H1 (cell line): ENCODE data around the gene TMSB10. TPM values are rescaled to one million over a fixed set of nuclear protein-coding genes. Genes with fewer than 3 reads are reported as not detected.
"Not testable (repeated sequence)": the region's sequence is repeated elsewhere in the genome, so short reads cannot be mapped to it uniquely, and the experiment has no call there.

Source experiments
- CTCF ChIA-PET: fragments of 300-600 bp; sonication (Branson Sonifier 250); formaldehyde crosslinking; loops from one replicate; lab custom pipeline; 2021; ENCODE audit not compliant: partially characterized antibody; lab: Charles Lee
- POLR2A ChIA-PET: fragments of 300-600 bp; sonication (Branson Sonifier 250); formaldehyde crosslinking; loops from one replicate; lab custom pipeline; 2021; ENCODE audit warnings: inconsistent platforms; ENCODE audit not compliant: partially characterized antibody; lab: Charles Lee
- DNase-seq, 2 experiments: peaks; one replicate each; pipeline versions ENCODE4 v3.0.0 to v3.0.0-alpha.2; 2010 to 2022; ENCODE audit warnings: low spot score in 2 of 2, low read depth in 1 of 2, mixed read lengths in 1 of 2
- FAIRE-seq: peaks from 2 replicates; lab custom pipeline; 2011; peaks lifted over from hg19 to GRCh38; lab: Jason Lieb, UNC
- H2AFZ ChIP-seq: 2 replicates; pipeline ENCODE4 v1.8.1; 2012; ENCODE audit warnings: low read length, inconsistent platforms
- H2AK5ac ChIP-seq: 2 replicates; pipeline ENCODE4 v1.6.1; 2013; ENCODE audit warnings: low read depth, low read length
- H2BK120ac ChIP-seq: replicated peaks from 2 replicates; pipeline ENCODE3; 2013; ENCODE audit warnings: low read depth, low read length, inconsistent platforms
- H2BK12ac ChIP-seq: 2 replicates; pipeline ENCODE4 v1.6.1; 2013; ENCODE audit warnings: low read depth, low read length
- H2BK15ac ChIP-seq: 2 replicates; pipeline ENCODE4 v1.6.1; 2013; ENCODE audit warnings: low read length
- H2BK20ac ChIP-seq: 2 replicates; pipeline ENCODE4 v1.6.1; 2013; ENCODE audit warnings: low read length
- H2BK5ac ChIP-seq: 2 replicates; pipeline ENCODE4 v1.6.1; 2013; ENCODE audit warnings: low read depth, low read length
- H3K14ac ChIP-seq: 2 replicates; pipeline ENCODE4 v1.6.1; 2013; ENCODE audit warnings: inconsistent platforms; ENCODE audit not compliant: insufficient read length
- H3K18ac ChIP-seq: 2 replicates; pipeline ENCODE4 v1.6.1; 2013; ENCODE audit warnings: low read length; ENCODE audit errors: extremely low read depth
- H3K23ac ChIP-seq: 2 replicates; pipeline ENCODE4 v1.6.1; 2013; ENCODE audit warnings: inconsistent platforms; ENCODE audit not compliant: insufficient read length
- H3K23me2 ChIP-seq: 2 replicates; pipeline ENCODE4 v1.6.1; 2013; ENCODE audit warnings: low read depth, low read length
- H3K27ac ChIP-seq: 2 replicates; pipeline ENCODE4 v1.6.1; 2011; ENCODE audit warnings: low read depth, low read length, inconsistent platforms
- H3K27me3 ChIP-seq, 4 experiments: replicated peaks in 1 of 4; 1 replicate in 1 of 4; 2 replicates in 3 of 4; pipeline versions ENCODE4 v1.6.1 to v1.8.1; 2011 to 2013; ENCODE audit warnings: low read length in 3 of 4, mild to moderate bottlenecking in 3 of 4, inconsistent platforms in 2 of 4, mixed read lengths in 2 of 4, moderate library complexity in 1 of 4; ENCODE audit not compliant: control insufficient read depth in 3 of 4, insufficient read depth in 3 of 4; ENCODE audit errors: extremely low read depth in 1 of 4
- H3K36me3 ChIP-seq, 4 experiments: 2 replicates each; pipeline versions ENCODE4 v1.6.1 to v1.8.1; 2011 to 2013; ENCODE audit warnings: mild to moderate bottlenecking in 4 of 4, low read length in 3 of 4, moderate library complexity in 2 of 4, control low read depth in 1 of 4, inconsistent platforms in 1 of 4; ENCODE audit not compliant: insufficient read depth in 4 of 4, control insufficient read depth in 2 of 4
- H3K4ac ChIP-seq: replicated peaks from 2 replicates; pipeline ENCODE3; 2013; ENCODE audit warnings: low read length, low read depth, mixed read lengths, inconsistent platforms; ENCODE audit not compliant: insufficient read length
- H3K4me1 ChIP-seq, 4 experiments: replicated peaks in 1 of 4; 1 replicate in 1 of 4; 2 replicates in 3 of 4; pipeline versions ENCODE4 v1.6.1 to v1.8.1; 2011 to 2013; ENCODE audit warnings: low read length in 3 of 4, inconsistent platforms in 2 of 4, mixed read lengths in 1 of 4; ENCODE audit not compliant: insufficient read depth in 4 of 4, control insufficient read depth in 3 of 4
- H3K4me2 ChIP-seq, 2 experiments: 2 replicates each; pipeline versions ENCODE4 v1.6.1 to v1.8.1; 2011 to 2013; ENCODE audit warnings: low read depth in 2 of 2, low read length in 2 of 2, control low read depth in 1 of 2, inconsistent platforms in 1 of 2, mild to moderate bottlenecking in 1 of 2; ENCODE audit not compliant: insufficient read depth in 1 of 2
- H3K4me3 ChIP-seq, 4 experiments: fragments of 200-600, 300-600 bp in 1 of 4; sonication (generic), shearing (Covaris generic), sonication (Bioruptor Twin) in 1 of 4; 2 replicates each; pipeline versions ENCODE4 v1.5.1 to v1.8.1; 2011 to 2016; ENCODE audit warnings: low read length in 4 of 4, low read depth in 3 of 4, control low read depth in 2 of 4, inconsistent platforms in 2 of 4, mild to moderate bottlenecking in 2 of 4, mixed read lengths in 1 of 4, moderate library complexity in 1 of 4; ENCODE audit not compliant: insufficient read depth in 2 of 4; ENCODE audit errors: extremely low read depth in 1 of 4
- H3K56ac ChIP-seq: replicated peaks from 2 replicates; pipeline ENCODE3; 2013; ENCODE audit warnings: low read depth, mild to moderate bottlenecking, mixed read lengths, low read length, inconsistent platforms; ENCODE audit not compliant: insufficient read length
- H3K79me1 ChIP-seq: 2 replicates; pipeline ENCODE4 v1.6.1; 2013; ENCODE audit warnings: low read depth, low read length, control low read depth
- H3K79me2 ChIP-seq, 2 experiments: 2 replicates each; pipeline versions ENCODE4 v1.6.1 to v1.8.1; 2012 to 2013; ENCODE audit warnings: low read length in 2 of 2, mild to moderate bottlenecking in 2 of 2, inconsistent platforms in 1 of 2; ENCODE audit not compliant: insufficient read depth in 2 of 2, control insufficient read depth in 1 of 2
- H3K9ac ChIP-seq, 4 experiments: replicated peaks in 1 of 4; 1 replicate in 1 of 4; 2 replicates in 3 of 4; pipeline versions ENCODE4 v1.6.1 to v1.8.1; 2011 to 2013; ENCODE audit warnings: low read depth in 3 of 4, low read length in 3 of 4, control low read depth in 2 of 4, mild to moderate bottlenecking in 2 of 4, moderate library complexity in 2 of 4, inconsistent platforms in 1 of 4; ENCODE audit errors: extremely low read depth in 1 of 4
- H3K9me3 ChIP-seq, 2 experiments: 2 replicates each; pipeline versions ENCODE4 v1.6.1 to v1.8.1; 2012 to 2013; ENCODE audit warnings: mild to moderate bottlenecking in 2 of 2, moderate library complexity in 2 of 2, control low read depth in 1 of 2, inconsistent platforms in 1 of 2, low read depth in 1 of 2, low read length in 1 of 2, mixed read lengths in 1 of 2; ENCODE audit not compliant: insufficient read depth in 2 of 2
- H4K20me1 ChIP-seq, 2 experiments: replicated peaks in 1 of 2; 2 replicates each; pipeline versions ENCODE3 to v1.8.1; 2011 to 2013; ENCODE audit warnings: inconsistent platforms in 2 of 2, low read length in 2 of 2, mild to moderate bottlenecking in 1 of 2; ENCODE audit not compliant: insufficient read depth in 2 of 2, control insufficient read depth in 1 of 2
- H4K5ac ChIP-seq: 2 replicates; pipeline ENCODE4 v1.6.1; 2013; ENCODE audit warnings: low read length, low read depth, mixed read lengths, inconsistent platforms; ENCODE audit not compliant: insufficient read length
- H4K8ac ChIP-seq: 2 replicates; pipeline ENCODE4 v1.8.0; 2013; ENCODE audit warnings: mild to moderate bottlenecking, moderate library complexity, low read length, inconsistent platforms; ENCODE audit not compliant: insufficient read depth; ENCODE audit errors: extremely low read depth
- H4K91ac ChIP-seq: replicated peaks from 2 replicates; pipeline ENCODE3; 2013; ENCODE audit warnings: low read length, mixed read lengths, inconsistent platforms; ENCODE audit not compliant: insufficient read length
- WGBS, 2 experiments: shearing (Covaris generic) in 1 of 2; methylation state at CpG; one replicate each; pipeline versions ENCODE4 v1.1.6 to v1.1.7; 2013 to 2015; ENCODE audit warnings: low lambda C conversion rate in 2 of 2, mixed read lengths in 2 of 2, inconsistent platforms in 1 of 2, low coverage in 1 of 2, missing lambda C conversion rate in 1 of 2; ENCODE audit not compliant: insufficient replicate concordance in 2 of 2, insufficient coverage in 1 of 2, insufficient read length in 1 of 2; ENCODE audit errors: extremely low coverage in 1 of 2, missing lambda C conversion rate in 1 of 2; 5-methylcytosine and 5-hydroxymethylcytosine counted together
- polyA plus RNA-seq, 7 experiments: library from polyadenylated mRNA; depleted of rRNA in 3 of 7; stranded (reverse) in 5 of 7; unstranded in 2 of 7; fragments of >200 nt in 5 of 7; fragments of 200-250 nt in 2 of 7; gene quantifications; 1 replicate in 5 of 7; 2 replicates in 1 of 7; 4 replicates in 1 of 7; pipeline versions ENCODE4 v1.2.1 to v1.2.3, GENCODE V29; 2011 to 2013; ENCODE audit warnings: missing spikeins in 2 of 7, mixed read lengths in 2 of 7
- total RNA-seq: library from RNA; stranded (reverse); fragmentation: NEBNext Ultra II Directional; extraction: Animal tissue kit (Norgen Biotek cat#: 25700); gene quantifications from 2 replicates; pipeline ENCODE4 v1.2.1, GENCODE V29; 2021

The TMSB10 gene
- total and polyA plus RNA-seq, 2 of the 8 experiments (the other 6 are each of a cell fraction or from before 2014, with no cell fraction given): 593 to 1,075 TPM

DNA sequence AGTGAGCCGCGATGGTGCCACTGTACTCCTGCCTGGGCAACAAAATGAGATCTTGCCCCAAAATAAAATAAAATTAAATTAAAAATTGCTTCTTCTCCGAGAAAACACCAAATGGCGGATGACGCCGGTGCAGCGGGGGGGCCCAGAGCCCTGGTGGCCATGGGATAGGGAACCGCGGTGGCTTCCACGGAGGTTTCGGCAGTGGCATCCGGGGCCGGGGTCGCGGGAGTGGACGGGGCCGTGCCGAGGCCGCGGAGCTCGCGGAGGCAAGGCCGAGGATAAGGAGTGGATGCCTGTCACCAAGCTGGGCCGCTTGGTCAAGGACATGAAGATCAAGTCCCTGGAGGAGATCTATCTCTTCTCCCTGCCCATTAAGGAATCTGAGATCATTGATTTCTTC lies 10.2 kb downstream of the TMSB10 start:
- H3K14ac ChIP-seq, POLR2A ChIA-PET, FAIRE-seq, H3K56ac ChIP-seq, H3K9ac ChIP-seq, H2BK20ac ChIP-seq, H3K36me3 ChIP-seq, H3K4me2 ChIP-seq, H3K79me2 ChIP-seq, H3K27me3 ChIP-seq, H4K20me1 ChIP-seq, H2AK5ac ChIP-seq, H3K23me2 ChIP-seq, H2BK12ac ChIP-seq, CTCF ChIA-PET, H3K4me3 ChIP-seq, H2BK5ac ChIP-seq, DNase-seq, H2BK120ac ChIP-seq, H3K79me1 ChIP-seq, H4K91ac ChIP-seq, H2AFZ ChIP-seq, H4K5ac ChIP-seq, H3K4ac ChIP-seq, H2BK15ac ChIP-seq, H3K18ac ChIP-seq, H3K23ac ChIP-seq, H4K8ac ChIP-seq, H3K27ac ChIP-seq, H3K4me1 ChIP-seq, H3K9me3 ChIP-seq: not testable (repeated sequence)
- WGBS, 2 experiments: 97% methylated on average over 11 of the region's 24 CpGs; no CpG with 5 or more reads in 1 of the 2 experiments

DNA sequence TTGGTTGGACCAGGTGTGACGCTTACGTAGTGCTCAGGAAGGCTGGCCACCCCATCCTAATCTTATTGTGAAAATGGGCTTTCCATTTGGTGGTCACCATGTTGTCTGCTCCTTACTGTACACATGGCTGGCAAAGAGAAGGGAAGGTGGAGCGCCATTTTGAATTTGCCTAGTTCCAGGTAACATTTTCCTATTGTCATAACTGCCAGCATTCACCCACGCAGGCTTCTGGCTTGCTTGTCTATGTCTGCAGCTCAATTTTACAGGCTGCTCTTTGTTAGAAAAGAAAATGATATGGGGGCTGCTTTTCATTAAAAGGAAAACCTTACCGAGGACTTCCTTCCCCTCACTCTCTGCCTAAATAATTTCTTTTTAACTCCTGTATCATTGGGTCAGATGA lies 12.4 kb downstream of the TMSB10 start:
- not testable (repeated sequence) for H3K56ac ChIP-seq, H2AFZ ChIP-seq, H3K14ac ChIP-seq, H2BK5ac ChIP-seq, H2BK12ac ChIP-seq, H3K27ac ChIP-seq, H3K9ac ChIP-seq, H3K4ac ChIP-seq, FAIRE-seq, H3K36me3 ChIP-seq, H3K4me1 ChIP-seq, H3K4me3 ChIP-seq, H3K23me2 ChIP-seq, H2AK5ac ChIP-seq, H3K27me3 ChIP-seq, H4K8ac ChIP-seq, H2BK120ac ChIP-seq, H3K23ac ChIP-seq, H4K20me1 ChIP-seq, H2BK15ac ChIP-seq, H3K79me2 ChIP-seq, H3K79me1 ChIP-seq, H4K5ac ChIP-seq, H2BK20ac ChIP-seq, H3K4me2 ChIP-seq, DNase-seq, H4K91ac ChIP-seq, H3K9me3 ChIP-seq, H3K18ac ChIP-seq
- WGBS, 2 experiments: 93% methylated on average over 5 of the region's 5 CpGs; no CpG with 5 or more reads in 1 of the 2 experiments
- CTCF ChIA-PET: interaction anchor here (2.2 kb wide), 1 partner anchor 8 kb away, joined by 26 read pairs; no protein-coding TSS in a partner anchor
- POLR2A ChIA-PET: interaction anchor here (1.4 to 3.4 kb wide), 2 partner anchors 9 to 12 kb away, joined by 3 to 25 read pairs; partner anchors contain the start of gene TMSB10
